Adrenal gland (tissue), 19 donors: ENCODE data around the gene NDUFA8. TPM values are rescaled to one million over a fixed set of nuclear protein-coding genes. Genes with fewer than 3 reads are reported as not detected.

ENCODE experiments used
- DNase-seq, 7 donors: peaks; one replicate each; pipeline ENCODE4 v3.0.0-alpha.2; 2019 to 2020
- H3K27ac ChIP-seq, 5 donors: fragments of 200-600 bp; sonication (generic) in 4 of 5; 1 replicate in 3 of 5; 2 replicates in 2 of 5; pipeline versions ENCODE4 v1.5.1 to v1.8.0; 2016 to 2020; ENCODE audit warnings: mild to moderate bottlenecking in 1 of 5
- H3K27me3 ChIP-seq: fragments of 200-600 bp; 2 replicates; pipeline ENCODE4 v1.8.0; 2021
- H3K36me3 ChIP-seq, 2 donors: fragments of 200-600 bp; replicated peaks in 1 of 2; 1 replicate in 1 of 2; 2 replicates in 1 of 2; pipeline versions ENCODE4 v1.5.1 to v1.8.0; 2018 to 2022
- H3K4me1 ChIP-seq, 2 donors: fragments of 200-600 bp; replicated peaks in 1 of 2; 1 replicate in 1 of 2; 2 replicates in 1 of 2; pipeline versions ENCODE4 v1.5.1 to v1.8.0; 2018 to 2021
- H3K4me3 ChIP-seq, 4 donors: fragments of 200-600 bp; sonication (generic) in 3 of 4; one replicate each; pipeline ENCODE4 v1.5.1; 2016 to 2018
- H3K9me3 ChIP-seq, 3 donors: fragments of 200-600 bp; sonication (generic) in 1 of 3; replicated peaks in 1 of 3; 1 replicate in 2 of 3; 2 replicates in 1 of 3; pipeline versions ENCODE4 v1.5.1 to v1.8.0; 2016 to 2021
- CTCF ChIP-seq, 6 experiments: fragments of 450-650 bp in 4 of 6; fragments of 200-600 bp in 2 of 6; sonication (generic) in 1 of 6; IDR thresholded peaks; 1 replicate in 5 of 6; 2 replicates in 1 of 6; pipeline versions ENCODE4 v1.5.1 to v1.8.0; 2016 to 2021; ENCODE audit warnings: antibody characterized with exemption in 6 of 6, mild to moderate bottlenecking in 2 of 6, moderate library complexity in 1 of 6
- POLR2A ChIP-seq, 2 donors: fragments of 450-650 bp; IDR thresholded peaks; one replicate each; pipeline ENCODE4 v1.6.1; 2017; ENCODE audit warnings: antibody characterized with exemption in 2 of 2, mild to moderate bottlenecking in 2 of 2, moderate library complexity in 1 of 2
- WGBS, 4 donors: extraction: QIAGEN DNeasy Blood & Tissue Kit in 2 of 4; methylation state at CpG; one replicate each; pipeline versions ENCODE4 v1.1.5 to v1.1.7; 2013 to 2017; 5-methylcytosine and 5-hydroxymethylcytosine counted together
- intact Hi-C, 2 donors: fragments of 100-400 bp; cut with DNase I; formaldehyde crosslinking; loops; one replicate each; pipeline versions ENCODE4 v1.14.1 to v1.15.0; 2022 to 2023
- long read RNA-seq, 10 donors: library from polyadenylated mRNA in 3 of 10; unstranded in 2 of 10; stranded (forward) in 1 of 10; transcript quantifications; one replicate each; pipeline ENCODE4 v2.0.0 and lab custom pipeline, GENCODE V29; 2021 to 2026
- polyA plus RNA-seq, 3 donors: library from polyadenylated mRNA; stranded (reverse); fragments of 200-250 nt in 2 of 3; fragments of 350-450 nt in 1 of 3; fragmentation: Illumina TruSeq in 1 of 3; extraction: RNeasy Lipid Tissue Mini Kit (QIAGEN cat#74804) in 1 of 3; gene quantifications; one replicate each; pipeline ENCODE4 v1.2.3, GENCODE V29; 2013 to 2014
- total RNA-seq, 9 donors: library from RNA; depleted of rRNA in 4 of 9; stranded (reverse); fragments of >200 nt in 4 of 9; fragments of 120-200 nt in 1 of 9; fragmentation: NEBNext Ultra II Directional in 1 of 9; extraction: Animal tissue kit (Norgen Biotek cat#: 25700) in 1 of 9; gene quantifications; one replicate each; pipeline versions ENCODE4 v1.1.0 to v1.2.4, GENCODE V29; 2013 to 2023
- donor health status: healthy with polysubstance abuse.
- donor health status: Bipolar disorder and iron deficiency.
- donor health status: DM: yes; HTN: yes; CAD: no.
- donor health status: DM: no; HTN: no; CAD: no.
- donor health status: DM: no; HTN: no; CAD: no.
- donor health status: DM: yes; HTN: yes; CAD: no.

The NDUFA8 gene
- 10 to 100 TPM; 34.5 to 73.1 (median 68.8) TPM for total RNA-seq
- polyA plus RNA-seq: 100 to 1,000 TPM in 1 of 3 donors, 10 to 100 TPM in 2; 96.0 to 182 (median 99.1) TPM
- long read RNA-seq, donor 1, transcript NDUFA8-201 (4 exons, 844 nt): major isoform, 81 of 133 reads
- long read RNA-seq, donor 1, partial matches to known transcripts: 46 of 133 reads
- long read RNA-seq, donor 1, other reads (novel, unspliced or antisense): 6 of 133 reads
- long read RNA-seq, donor 2, transcript NDUFA8-201 (4 exons, 844 nt): major isoform, 38 of 61 reads
- long read RNA-seq, donor 2, partial matches to known transcripts: 23 of 61 reads
- long read RNA-seq, donor 2, other reads (novel, unspliced or antisense): 0 of 61 reads
- long read RNA-seq, donor 3, transcript NDUFA8-201 (4 exons, 844 nt): major isoform, 59 of 68 reads
- long read RNA-seq, donor 3, partial matches to known transcripts: 9 of 68 reads
- long read RNA-seq, donor 3, other reads (novel, unspliced or antisense): 0 of 68 reads
- long read RNA-seq, donor 4, transcript NDUFA8-201 (4 exons, 844 nt): major isoform, 70 of 76 reads
- long read RNA-seq, donor 4, partial matches to known transcripts: 2 of 76 reads
- long read RNA-seq, donor 4, other reads (novel, unspliced or antisense): 4 of 76 reads
- long read RNA-seq, donor 5, transcript NDUFA8-201 (4 exons, 844 nt): major isoform, 94 of 100 reads
- long read RNA-seq, donor 5, partial matches to known transcripts: 1 of 100 reads
- long read RNA-seq, donor 5, other reads (novel, unspliced or antisense): 5 of 100 reads
- long read RNA-seq, donor 6, transcript NDUFA8-201 (4 exons, 844 nt): major isoform, 45 of 48 reads
- long read RNA-seq, donor 6, partial matches to known transcripts: 2 of 48 reads
- long read RNA-seq, donor 6, other reads (novel, unspliced or antisense): 1 of 48 reads
- long read RNA-seq, donor 7, transcript NDUFA8-201 (4 exons, 844 nt): major isoform, 32 of 48 reads
- long read RNA-seq, donor 7, partial matches to known transcripts: 16 of 48 reads
- long read RNA-seq, donor 7, other reads (novel, unspliced or antisense): 0 of 48 reads
- long read RNA-seq, donor 8, transcript NDUFA8-201 (4 exons, 844 nt): major isoform, 73 of 83 reads
- long read RNA-seq, donor 8, partial matches to known transcripts: 10 of 83 reads
- long read RNA-seq, donor 8, other reads (novel, unspliced or antisense): 0 of 83 reads
- long read RNA-seq, donor 9, transcript NDUFA8-201 (4 exons, 844 nt): major isoform, 41 of 71 reads
- long read RNA-seq, donor 9, partial matches to known transcripts: 30 of 71 reads
- long read RNA-seq, donor 9, other reads (novel, unspliced or antisense): 0 of 71 reads
- long read RNA-seq, donor 10, transcript NDUFA8-201 (4 exons, 844 nt): major isoform, 36 of 43 reads
- long read RNA-seq, donor 10, partial matches to known transcripts: 7 of 43 reads
- long read RNA-seq, donor 10, other reads (novel, unspliced or antisense): 0 of 43 reads

GRCh38 chr9:122159026-122159924 is at the start of gene NDUFA8, which contains the start of gene MORN5:
NDUFA8 (minus strand) TSS chr9:122159779; CDS start chr9:122159677, 102 bp downstream.
MORN5 (plus strand) TSS chr9:122159908; CDS start chr9:122159973, 65 bp downstream.
- WGBS, 4 donors: 0 to 2% (median 1%) methylated on average over 29 to 56 of the region's 56 CpGs
- TF ChIP-seq CTCF (IDR thresholded peaks at IDR 0.05) (peak in 4 of 6 experiments; percentile 17 to 50 (median 40)), POLR2A (IDR thresholded peaks at IDR 0.05) (peak; percentile 51 to 83)
- Histone ChIP-seq H3K36me3 (no peaks in the 10 kb centered on the region), H3K27ac (peak within 1 kb of the TSS; percentile 22 to 85 (median 71)), H3K4me1 (peaks cover 18 to 47% of the 10 kb centered on the region in 2 donors), H3K4me3 (peak within 1 kb of the TSS; percentile 69 to 88 (median 86)), H3K9me3 (no peaks in the 10 kb centered on the region), H3K27me3 (no peaks in the 10 kb centered on the region)
- peak; percentile 95 to 99 (median 97) for DNase-seq
- intact Hi-C loops: no loop called here

GRCh38 chr9:122207096-122207495 is 47.5 kb upstream of the NDUFA8 start:
- TF ChIP-seq CTCF (IDR thresholded peaks at IDR 0.05): no peak
- no peak for TF ChIP-seq POLR2A (IDR thresholded peaks at IDR 0.05)
- Histone ChIP-seq H3K9me3 (no peaks in the 10 kb centered on the region), H3K36me3 (no peaks in the 10 kb centered on the region), H3K27me3 (peaks cover 13% of the 10 kb centered on the region), H3K4me1 (no peaks in the 10 kb centered on the region), H3K27ac (no peak overlapping the region), H3K4me3 (no peak overlapping the region)
- intact Hi-C loops: no loop called here
- no peak for DNase-seq
- 72 to 81% (median 77%) methylated on average over 8 to 9 of the region's 9 CpGs for WGBS, 4 donors

GRCh38 chr9:122206118-122207046 is 46.8 kb upstream of the NDUFA8 start:
- WGBS, 4 donors: 75 to 88% (median 84%) methylated on average over 9 of the region's 9 CpGs
- H3K9me3 ChIP-seq: no peaks in the 10 kb centered on the region
- no peak for DNase-seq
- H3K4me3 ChIP-seq: no peak overlapping the region
- H3K36me3 ChIP-seq: no peaks in the 10 kb centered on the region
- no peak for TF ChIP-seq POLR2A (IDR thresholded peaks at IDR 0.05)
- no peak for TF ChIP-seq CTCF (IDR thresholded peaks at IDR 0.05)
- peaks cover 10% of the 10 kb centered on the region for H3K27me3 ChIP-seq
- intact Hi-C loops: no loop called here
- no peaks in the 10 kb centered on the region for H3K4me1 ChIP-seq
- H3K27ac ChIP-seq: no peak overlapping the region
